ENCODE results near the gene SLC18A2. TPM values are rescaled to one million over a fixed set of nuclear protein-coding genes. Genes with fewer than 3 reads are reported as not detected.

SLC18A2 gene
- total RNA-seq, 1 donor from 2014 or later: 1.5 TPM

GRCh38 chr10:117327262-117327661 lies 86.3 kb downstream of the SLC18A2 start:
- H3K36me3 ChIP-seq (ENCODE audit: control insufficient read depth, insufficient read depth, low read length): no peaks in the 10 kb centered on the region
- TF ChIP-seq, protein P1, sequence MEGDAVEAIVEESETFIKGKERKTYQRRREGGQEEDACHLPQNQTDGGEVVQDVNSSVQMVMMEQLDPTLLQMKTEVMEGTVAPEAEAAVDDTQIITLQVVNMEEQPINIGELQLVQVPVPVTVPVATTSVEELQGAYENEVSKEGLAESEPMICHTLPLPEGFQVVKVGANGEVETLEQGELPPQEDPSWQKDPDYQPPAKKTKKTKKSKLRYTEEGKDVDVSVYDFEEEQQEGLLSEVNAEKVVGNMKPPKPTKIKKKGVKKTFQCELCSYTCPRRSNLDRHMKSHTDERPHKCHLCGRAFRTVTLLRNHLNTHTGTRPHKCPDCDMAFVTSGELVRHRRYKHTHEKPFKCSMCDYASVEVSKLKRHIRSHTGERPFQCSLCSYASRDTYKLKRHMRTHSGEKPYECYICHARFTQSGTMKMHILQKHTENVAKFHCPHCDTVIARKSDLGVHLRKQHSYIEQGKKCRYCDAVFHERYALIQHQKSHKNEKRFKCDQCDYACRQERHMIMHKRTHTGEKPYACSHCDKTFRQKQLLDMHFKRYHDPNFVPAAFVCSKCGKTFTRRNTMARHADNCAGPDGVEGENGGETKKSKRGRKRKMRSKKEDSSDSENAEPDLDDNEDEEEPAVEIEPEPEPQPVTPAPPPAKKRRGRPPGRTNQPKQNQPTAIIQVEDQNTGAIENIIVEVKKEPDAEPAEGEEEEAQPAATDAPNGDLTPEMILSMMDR (IDR thresholded peaks at IDR 0.05; ENCODE audit: insufficient read depth, low read length, poor library complexity, severe bottlenecking): no peak
- no peak for DNase-seq (ENCODE audit: low read depth)
- H3K4me3 ChIP-seq (ENCODE audit: low read depth, low read length): no peak overlapping the region
- H3K27me3 ChIP-seq (ENCODE audit: control insufficient read depth, insufficient read depth, low read length): no peaks in the 10 kb centered on the region

Other genes starting within 250 kb of the SLC18A2 start
- 12.0 TPM in 2 replicates for gene SHTN1, start 235.9 kb upstream of the SLC18A2 start, total RNA-seq
- gene VAX1, start 102.8 kb upstream of the SLC18A2 start, total RNA-seq: 0.08 TPM in 1 of 2 replicates, not detected in the other
- not detected in 2 replicates for gene KCNK18, start 43.6 kb upstream of the SLC18A2 start, total RNA-seq
- gene PDZD8, start 134.3 kb downstream of the SLC18A2 start, total RNA-seq: 30.9 and 84.7 TPM in 2 replicates